Dermis microvascular lymphatic vessel endothelial cell (primary cell): ENCODE measurements around the gene PLXND1. TPM values are rescaled to one million over a fixed set of nuclear protein-coding genes. Genes with fewer than 3 reads are reported as not detected.
"Not testable (repeated sequence)": the region's sequence is repeated elsewhere in the genome, so short reads cannot be mapped to it uniquely, and the experiment has no call there.

Experiments
- DNase-seq, 2 donors: peaks; one replicate each; pipeline versions ENCODE4 v3.0.0 to v3.0.0-alpha.2; 2010; ENCODE audit warnings: low read depth in 2 of 2
- total RNA-seq: library from RNA; depleted of rRNA; stranded (reverse); fragments of >200 nt; gene quantifications from 2 replicates; pipeline ENCODE4 v1.2.1, GENCODE V29; 2014

PLXND1 gene
- total RNA-seq, 1 donor from 2014 or later = 273 TPM

DNA sequence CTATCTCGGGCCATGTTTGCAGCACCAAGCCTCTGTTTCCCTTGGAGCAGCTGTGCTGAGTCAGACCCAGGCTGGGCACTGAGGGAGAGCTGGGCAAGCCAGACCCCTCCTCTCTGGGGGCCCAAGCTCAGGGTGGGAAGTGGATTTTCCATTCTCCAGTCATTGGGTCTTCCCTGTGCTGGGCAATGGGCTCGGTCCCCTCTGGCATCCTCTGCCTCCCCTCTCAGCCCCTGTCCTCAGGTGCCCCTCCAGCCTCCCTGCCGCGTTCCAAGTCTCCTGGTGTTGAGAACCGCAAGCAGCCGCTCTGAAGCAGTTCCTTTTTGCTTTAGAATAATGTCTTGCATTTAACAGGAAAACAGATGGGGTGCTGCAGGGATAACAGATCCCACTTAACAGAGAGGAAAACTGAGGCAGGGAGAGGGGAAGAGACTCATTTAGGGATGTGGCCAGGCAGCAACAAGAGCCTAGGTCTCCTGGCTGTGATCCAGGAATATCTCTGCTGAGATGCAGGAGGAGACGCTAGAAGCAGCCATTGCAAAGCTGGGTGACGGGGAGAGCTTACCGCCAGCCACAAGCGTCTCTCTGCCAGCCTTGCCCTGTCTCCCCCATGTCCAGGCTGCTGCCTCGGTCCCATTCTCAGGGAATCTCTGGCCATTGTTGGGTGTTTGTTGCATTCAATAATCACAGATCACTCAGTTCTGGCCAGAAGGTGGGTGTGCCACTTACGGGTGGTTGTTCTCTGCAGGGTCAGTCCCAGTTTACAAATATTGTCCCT, 76.9 kb downstream of the PLXND1 start:
- DNase-seq = no peak

DNA sequence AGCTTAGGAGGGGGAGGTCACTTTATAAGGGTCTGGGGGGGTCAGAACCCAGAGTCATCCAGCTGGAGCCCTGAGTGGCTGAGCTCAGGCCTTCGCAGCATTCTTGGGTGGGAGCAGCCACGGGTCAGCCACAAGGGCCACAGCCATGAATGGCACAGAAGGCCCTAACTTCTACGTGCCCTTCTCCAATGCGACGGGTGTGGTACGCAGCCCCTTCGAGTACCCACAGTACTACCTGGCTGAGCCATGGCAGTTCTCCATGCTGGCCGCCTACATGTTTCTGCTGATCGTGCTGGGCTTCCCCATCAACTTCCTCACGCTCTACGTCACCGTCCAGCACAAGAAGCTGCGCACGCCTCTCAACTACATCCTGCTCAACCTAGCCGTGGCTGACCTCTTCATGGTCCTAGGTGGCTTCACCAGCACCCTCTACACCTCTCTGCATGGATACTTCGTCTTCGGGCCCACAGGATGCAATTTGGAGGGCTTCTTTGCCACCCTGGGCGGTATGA, 77.8 kb downstream of the PLXND1 start, which contains the start of gene RHO:
Gene RHO, plus strand, starts transcription at position 51 of the 512 bp plus-strand sequence. Its CDS starts 95 bp downstream, at position 146.
- DNase-seq = no peak

DNA sequence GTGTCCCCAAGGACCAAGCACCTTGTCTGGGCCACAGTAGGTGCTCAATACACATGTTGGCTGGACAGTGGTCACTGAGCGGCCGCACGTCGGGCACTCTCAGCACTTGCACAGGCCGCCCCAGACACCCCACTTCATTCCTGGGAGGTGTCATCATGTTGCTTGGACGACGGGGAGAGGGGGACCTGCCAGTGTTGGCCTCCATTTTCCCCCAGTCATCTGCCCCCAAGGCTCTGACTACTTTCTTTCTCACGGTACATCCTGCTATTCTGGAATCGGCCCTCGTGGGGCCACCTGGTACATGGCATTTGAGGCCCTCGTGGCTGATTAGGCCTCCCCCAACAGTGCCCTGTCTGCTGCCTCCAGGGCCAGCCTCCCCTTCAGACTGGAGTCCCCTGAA, 79.2 kb downstream of the PLXND1 start:
- DNase-seq = no peak

DNA sequence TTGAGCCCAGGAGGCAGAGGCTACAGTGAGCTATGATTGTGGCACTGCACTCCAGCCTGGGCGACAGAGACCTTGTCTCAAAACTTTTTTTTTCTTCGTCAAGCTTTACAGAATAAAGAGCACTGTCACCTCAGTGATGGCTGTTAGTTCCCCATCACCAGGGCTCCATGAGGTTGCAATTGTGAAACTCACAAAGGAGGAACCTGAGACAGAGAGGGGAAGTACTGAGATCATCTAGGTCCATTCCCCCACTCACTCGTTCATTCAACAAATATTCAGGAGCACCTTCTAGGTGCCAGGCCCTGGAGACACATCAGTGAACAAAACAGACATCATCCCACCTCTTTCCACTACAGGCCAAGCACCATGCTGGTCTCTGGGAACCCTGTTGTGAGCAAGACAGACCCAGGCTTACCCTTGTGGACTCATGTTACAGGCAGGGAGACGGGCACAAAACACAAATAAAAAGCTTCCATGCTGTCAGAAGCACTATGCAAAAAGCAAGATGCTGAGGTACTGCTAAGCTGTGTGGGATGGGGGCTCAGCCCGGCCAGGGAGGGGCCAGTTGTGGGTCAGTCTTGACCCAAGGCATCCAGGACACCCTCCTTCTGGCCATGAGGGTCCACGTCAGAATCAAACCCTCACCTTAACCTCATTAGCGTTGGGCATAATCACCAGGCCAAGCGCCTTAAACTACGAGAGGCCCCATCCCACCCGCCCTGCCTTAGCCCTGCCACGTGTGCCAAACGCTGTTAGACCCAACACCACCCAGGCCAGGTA, 80.2 kb downstream of the PLXND1 start:
- no peak for DNase-seq

DNA sequence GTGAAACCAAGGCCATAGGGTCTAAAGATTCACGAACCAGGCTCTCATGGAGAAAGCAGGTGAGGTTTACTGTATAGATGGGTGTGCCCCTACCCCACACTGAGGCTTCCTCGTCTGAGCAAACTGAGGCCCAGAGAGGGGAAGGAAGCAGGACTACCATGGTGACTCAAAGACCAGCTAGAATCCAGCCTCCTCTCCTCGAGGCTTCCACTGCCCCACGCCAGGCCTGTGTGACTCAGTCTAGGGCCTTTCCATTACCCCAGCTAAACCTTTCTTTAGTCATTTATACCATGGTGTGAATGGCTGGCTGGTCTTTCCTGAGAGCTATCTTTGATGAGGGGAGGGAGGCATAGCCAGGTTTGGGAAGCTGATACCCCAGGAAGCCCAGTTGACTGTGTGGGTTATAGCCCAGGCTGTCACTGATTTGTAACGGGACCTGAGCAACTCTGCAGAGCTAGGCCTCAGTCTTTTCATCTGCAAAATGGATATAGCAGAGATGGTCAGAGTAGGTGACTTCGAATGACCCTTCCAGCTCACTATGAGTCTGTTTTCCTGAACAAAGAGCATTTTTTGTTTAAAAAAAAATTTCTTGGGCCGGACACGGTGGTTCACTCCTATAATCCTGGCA, 81.0 kb downstream of the PLXND1 start:
- peak in 1 of 2 donors; percentile 50 for DNase-seq

DNA sequence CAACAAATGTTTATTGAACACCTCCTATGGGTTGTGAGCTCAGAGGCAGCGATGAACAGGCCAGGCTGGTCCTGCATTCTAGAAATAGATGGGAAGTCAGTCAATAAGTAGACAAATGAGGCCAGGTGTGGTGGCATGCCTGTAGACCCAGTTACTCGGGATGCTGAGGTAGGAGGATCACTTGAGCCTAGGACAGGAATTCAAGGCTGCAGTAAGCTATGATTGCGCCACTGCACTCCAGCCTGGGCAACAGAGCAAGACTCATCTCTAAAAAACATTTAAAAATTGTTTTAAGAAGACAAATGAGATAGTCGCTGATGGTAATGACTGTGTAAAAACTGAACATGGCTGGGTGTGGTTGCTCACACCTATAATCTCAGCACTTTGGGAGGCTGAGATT, 82.4 kb downstream of the PLXND1 start:
- no peak for DNase-seq

DNA sequence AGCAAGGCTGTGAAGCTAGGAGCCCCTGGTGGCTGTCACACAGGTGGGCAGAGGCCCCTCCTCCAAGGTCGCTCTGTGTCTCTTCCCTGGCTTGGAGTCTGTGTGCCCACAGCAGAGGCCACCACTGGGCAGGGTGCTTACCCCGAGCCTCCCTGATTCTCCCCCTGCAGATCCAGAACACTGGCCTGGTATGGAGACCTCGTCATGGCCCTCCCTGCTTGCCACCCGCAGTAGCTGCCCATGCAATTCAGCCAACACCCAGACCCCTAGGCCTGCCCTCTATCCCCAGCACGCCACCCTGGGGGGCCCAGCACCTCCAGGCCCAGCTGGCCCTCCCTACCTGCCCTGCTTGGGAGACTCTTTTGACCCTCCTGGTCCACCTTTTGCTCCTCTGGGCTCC, 83.5 kb downstream of the PLXND1 start:
- no peak for DNase-seq

DNA sequence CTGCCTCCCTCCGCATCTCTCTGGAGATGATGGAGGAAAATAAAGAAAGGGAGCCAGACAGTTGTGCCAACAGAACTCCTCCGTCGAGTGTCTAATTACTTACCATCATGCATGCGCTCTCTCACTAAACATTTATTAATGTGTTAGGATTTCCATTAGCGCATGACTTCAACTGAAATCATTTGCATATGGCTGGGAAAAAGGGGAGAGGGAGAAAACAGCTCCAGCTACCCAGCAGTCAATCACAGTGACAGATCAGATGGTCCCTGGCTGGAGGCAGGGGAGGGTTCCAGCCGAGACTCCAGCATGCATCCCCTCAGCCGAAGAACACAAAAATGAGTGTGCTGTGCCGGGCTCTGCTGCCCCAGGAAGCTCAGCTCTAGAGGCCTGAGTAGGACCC, 84.9 kb downstream of the PLXND1 start:
- no peak for DNase-seq

DNA sequence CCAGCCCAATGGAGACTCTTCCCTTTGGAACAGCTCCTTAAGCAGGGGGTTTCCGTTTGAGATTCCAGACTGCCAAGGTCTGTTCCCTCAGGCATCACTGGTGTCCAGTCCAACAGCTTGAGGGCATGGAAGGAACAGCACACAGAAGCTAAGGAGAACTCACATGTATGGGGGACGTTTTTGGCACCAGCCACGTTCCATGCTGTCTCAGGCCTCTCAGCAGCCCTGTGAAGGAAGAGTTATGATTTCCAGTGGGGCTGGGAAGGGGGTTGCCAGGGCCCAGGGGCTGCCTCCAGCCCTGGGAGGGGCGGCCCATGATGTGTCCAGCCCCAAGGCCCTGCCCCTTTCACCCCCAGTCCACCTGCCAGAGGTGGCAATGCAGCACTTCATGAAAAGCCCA, 85.5 kb downstream of the PLXND1 start:
- DNase-seq = no peak

DNA sequence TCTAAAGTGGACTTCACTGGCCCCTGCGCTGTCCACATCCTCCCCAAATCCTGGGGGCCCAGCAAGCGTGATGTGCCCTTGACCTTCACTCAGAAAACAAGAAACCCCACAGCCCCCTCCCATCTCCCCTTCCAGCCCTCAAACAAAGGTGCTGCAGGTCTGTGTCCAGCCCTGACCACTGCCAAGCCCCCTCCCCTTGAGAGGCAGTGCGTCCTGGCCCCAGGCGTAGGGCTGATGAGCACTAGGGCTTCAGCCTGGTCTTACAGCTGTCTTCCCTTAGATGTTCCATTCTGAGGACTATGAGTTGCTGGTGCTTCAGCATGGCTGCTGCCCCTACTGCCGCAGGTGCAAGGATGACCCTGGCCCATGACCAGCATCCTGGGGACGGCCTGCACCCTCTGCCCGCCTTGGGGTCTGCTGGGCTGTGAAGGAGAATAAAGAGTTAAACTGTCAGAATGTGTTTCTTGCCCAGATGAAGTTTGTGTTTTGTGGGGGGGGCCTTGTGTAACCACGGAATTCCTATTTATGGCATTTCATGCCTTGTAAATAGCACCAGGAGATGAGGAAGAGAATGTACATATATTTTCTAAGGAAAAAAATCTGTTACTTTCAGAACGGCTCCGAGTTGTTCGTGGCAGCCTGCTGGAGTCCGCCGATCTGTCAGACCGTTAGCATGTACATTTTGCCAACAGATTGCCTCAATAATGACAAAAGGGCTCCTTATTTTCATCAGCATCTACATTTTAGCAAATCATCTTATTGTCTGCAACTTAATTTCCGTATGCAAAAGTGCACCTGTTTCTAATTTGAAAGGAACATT, 86.4 kb downstream of the PLXND1 start:
- no peak for DNase-seq

DNA sequence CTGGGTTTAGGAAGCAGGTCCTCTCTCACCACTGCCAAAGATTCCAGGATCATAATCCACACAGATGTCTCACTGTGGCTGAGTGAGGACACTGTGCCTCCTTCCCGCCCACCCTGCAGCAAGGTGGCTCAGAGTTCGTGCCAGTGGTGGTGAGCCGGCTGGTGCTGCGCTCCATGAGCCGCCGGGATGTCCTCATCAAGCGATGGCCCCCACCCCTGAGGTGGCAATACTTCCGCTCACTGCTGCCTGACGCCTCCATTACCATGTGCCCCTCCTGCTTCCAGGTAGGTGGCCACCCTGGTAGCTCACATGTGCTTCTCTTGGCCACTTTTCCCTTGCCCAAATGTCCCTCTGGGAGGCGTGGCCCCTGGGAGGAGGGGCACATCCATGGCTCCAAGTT, 87.0 kb downstream of the PLXND1 start:
- no peak for DNase-seq

DNA sequence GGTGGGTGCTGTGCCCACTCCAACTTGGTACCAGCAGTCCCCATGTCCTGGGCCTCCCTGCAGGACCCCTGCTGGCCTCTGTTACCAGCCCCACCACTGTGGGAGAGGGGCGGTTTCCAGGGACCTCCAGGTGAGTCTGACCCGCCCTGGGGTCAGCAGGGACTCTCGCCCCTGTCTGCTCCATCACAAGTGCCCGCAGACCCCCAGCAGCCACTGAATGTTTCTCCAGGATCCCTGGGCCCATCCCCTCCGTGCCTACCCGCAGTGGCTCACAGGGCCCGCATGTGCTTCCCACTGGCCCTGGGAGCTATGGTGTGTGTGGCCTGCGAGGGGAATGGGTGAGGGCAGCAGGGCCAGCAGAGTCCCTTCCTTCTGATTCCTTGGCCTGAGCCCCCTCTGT, 87.9 kb downstream of the PLXND1 start:
- DNase-seq = no peak

DNA sequence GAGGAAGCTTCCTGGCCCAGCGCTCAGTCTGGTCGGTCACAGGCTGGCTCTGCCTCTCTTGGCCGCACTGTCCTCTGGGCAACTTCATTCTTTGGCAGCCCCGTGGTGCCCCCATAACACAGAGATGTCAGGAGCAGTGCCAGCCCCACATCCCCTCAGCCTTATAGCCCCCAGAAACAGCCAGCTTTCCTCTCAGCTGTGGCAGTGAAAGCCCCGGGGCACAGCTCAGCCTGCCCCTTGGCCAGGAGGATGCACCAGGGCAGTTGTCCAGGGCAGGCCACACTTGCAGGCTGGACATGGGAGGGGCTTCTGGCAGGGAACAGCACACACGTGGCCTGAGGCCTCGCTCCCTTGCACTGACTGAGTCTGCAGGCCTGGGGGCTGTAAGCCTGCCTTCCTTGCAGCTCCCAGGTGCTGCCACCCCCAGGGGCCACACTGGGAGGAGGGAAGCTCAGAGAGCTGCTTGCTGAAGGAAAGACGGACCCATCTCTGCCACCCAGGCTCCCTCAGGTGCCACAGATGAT, 88.4 kb downstream of the PLXND1 start:
- DNase-seq = no peak

DNA sequence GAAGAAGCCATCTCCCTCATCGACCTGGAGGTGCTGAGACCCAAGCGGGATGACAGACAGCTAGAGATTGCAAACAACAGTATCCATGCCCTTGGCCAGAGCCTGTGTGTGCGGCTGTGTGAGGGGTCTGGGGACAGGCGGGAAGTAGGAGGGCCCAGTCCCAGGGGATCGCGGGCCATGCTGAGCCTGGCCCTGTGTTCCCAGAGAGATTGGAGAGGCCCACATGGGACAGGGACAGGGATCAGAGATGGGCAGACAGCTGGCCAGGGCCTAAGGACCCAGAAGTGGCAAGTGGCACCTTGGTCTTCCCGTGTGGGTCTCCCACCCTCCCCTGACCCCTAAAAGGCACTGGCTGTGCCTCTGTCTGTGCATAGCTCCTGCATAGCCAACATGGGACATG, 89.0 kb downstream of the PLXND1 start:
- no peak for DNase-seq

DNA sequence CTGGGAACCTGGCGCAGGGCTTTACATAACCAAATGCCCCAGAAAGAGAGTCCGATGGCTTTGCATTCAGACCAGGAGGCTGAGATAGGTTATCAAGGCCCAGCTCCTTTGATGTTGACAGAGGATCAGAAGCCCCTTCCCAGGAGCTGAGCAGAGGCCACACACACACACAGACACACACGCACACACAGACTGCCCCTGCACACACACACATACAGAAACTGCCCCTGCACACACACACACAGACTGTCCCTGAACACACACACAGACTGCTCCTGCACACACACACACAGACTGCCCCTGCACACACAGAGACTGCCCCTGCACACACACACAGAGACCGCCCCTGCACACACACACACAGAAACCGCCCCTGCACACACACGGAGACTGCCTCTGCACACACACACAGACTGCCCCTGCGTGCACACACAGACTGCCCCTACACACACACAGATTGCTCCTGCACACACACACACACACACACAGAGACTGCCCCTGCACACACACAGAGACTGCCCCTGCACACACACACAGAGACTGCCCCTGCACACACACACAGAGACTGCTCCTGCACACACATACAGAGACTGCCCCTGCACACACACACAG, 90.5 kb downstream of the PLXND1 start:
- DNase-seq = not testable (repeated sequence)

DNA sequence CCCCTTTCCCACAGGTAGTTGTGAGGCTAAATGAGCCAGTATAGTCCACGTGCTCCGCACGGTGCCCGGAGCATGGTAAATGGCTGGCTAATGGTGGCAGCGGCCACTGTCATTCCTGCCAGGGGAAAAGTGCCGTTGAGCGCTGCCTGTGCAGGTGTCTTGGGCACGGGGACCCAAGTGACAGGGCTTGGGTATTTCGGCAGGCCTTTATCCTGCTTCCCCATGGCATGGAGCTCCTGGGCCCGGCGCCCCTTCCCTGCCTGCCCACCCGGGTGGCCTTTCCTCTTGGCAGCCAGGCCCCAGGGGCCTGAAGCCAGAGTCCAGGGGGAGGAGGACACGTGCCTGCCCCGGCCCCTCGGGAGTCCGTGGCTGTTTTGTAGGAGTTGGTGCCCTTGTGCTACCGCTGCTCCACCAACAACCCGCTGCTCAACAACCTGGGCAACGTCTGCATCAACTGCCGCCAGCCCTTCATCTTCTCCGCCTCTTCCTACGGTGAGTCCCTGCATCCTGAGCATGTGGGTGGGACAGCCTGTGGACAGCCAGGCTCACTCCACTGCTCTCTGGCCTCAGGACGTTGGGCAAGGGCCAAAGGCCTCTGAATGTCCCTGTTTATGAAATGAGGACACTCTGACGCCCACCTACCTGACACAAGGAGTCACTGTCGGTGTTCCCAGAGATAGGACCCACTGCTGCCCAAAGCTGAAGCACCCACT, 91.2 kb downstream of the PLXND1 start:
- not testable (repeated sequence) for DNase-seq

DNA sequence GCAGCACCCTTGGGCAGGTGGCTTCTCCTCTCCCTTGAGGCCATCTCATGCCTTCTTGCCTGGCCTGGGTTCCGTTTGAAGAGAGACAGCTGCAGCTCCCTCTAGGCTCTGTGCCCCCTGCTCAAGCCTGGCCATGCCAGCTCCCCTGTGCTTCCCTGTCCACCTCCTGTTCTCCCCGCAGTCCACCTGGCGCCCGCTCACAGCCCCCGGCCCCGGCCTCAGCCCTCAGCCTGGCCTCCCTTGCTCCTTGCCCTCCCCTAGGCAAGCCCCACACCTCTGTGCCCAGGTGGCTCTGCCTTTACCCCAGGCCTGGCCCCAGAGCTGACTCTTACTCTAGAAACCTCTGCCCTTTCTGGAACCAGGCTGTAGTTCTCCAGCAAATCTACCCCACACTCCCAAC, 91.9 kb downstream of the PLXND1 start:
- DNase-seq = no peak

DNA sequence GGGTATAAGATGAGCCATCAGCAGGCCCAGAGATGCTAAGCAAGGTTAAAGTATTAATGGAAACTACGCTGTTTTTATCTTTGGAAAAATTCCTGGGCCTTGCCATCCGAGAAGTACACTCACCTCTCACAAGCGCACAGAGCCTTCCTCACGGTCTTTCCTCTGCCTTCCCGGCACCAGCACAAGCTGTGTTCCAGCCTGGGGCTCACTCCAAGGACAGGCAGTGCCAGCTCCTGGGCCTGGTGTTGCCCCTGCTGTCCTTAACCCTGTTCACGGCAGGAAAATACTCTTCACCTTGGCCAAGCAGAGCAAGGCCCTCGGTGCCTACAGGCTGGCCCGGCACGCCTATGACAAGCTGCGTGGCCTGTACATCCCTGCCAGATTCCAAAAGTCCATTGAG, 92.4 kb downstream of the PLXND1 start:
- no peak for DNase-seq

DNA sequence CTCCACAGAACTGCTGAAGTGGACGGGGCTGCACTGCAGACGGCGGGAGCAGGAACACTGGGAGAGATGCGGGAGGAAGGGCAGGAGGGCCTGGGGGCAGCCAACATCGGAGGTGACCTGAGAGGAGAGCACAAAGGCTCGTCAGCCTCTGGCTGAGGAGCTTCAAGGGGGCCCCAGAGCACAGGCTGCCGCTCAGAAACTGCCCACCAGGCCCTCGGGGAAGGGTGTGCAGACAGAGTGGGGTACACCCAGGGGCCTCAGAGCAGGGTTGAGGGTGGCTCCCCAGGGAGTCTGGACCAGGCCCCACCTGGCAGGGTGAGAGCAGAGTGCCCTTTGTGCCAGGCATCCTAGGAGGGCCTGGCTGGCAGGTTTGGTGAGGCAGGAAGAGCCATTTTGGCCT, 92.8 kb downstream of the PLXND1 start:
- no peak for DNase-seq

DNA sequence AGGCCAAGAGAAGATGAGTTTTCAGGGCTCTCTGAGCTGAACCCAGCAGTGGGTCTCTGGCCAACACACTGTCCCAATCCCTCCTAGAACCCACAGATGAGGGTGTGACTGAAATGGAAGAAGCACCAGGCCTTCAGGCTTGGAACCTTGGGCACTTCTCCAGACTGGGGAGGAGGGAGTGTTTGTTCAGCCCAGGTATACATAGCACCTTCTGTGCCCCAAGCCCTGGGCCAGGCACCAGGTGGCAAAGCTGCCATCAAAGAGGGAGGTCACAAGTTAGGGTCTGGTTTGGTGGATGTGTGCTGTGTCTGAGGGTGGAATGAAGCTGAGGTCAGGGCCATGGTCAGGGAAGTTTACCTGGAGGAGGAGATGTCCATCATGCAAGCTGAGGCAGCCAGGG, 93.9 kb downstream of the PLXND1 start:
- no peak for DNase-seq
